Activated T-helper 9 cell treated with anti-CD3 and anti-CD28 coated beads, Interleukin-2, amount 50 U/mL, for 16 hours (primary cell): ENCODE data around the gene GSE1.

Source experiments
- DNase-seq: peaks from one replicate; pipeline ENCODE4 v3.0.0-alpha.2; 2020; ENCODE audit warnings: low read depth

GSE1 gene

GRCh38 chr16:85574672-85575475 is 38.2 kb upstream of the GSE1 start:
- no peak for DNase-seq

GRCh38 chr16:85575920-85576319 is 37.2 kb upstream of the GSE1 start:
- DNase-seq, result no peak

GRCh38 chr16:85576944-85577343 is 36.2 kb upstream of the GSE1 start:
- DNase-seq, result no peak

GRCh38 chr16:85577899-85578598 is 35.1 kb upstream of the GSE1 start:
- DNase-seq, result no peak

- no peak for DNase-seq
Measured at GRCh38 chr16:85578599-85578948, 34.5 kb upstream of the GSE1 start.

GRCh38 chr16:85579191-85579590 is 33.9 kb upstream of the GSE1 start:
- no peak for DNase-seq

GRCh38 chr16:85579923-85580580 is 33.1 kb upstream of the GSE1 start:
- no peak for DNase-seq

- DNase-seq, result no peak
Measured at GRCh38 chr16:85580684-85581083, 32.4 kb upstream of the GSE1 start.

GRCh38 chr16:85582229-85582991 is 30.7 kb upstream of the GSE1 start:
- no peak for DNase-seq

GRCh38 chr16:85583491-85584181 is 29.5 kb upstream of the GSE1 start:
- DNase-seq, result no peak

- no peak for DNase-seq
Measured at GRCh38 chr16:85584267-85584666, 28.9 kb upstream of the GSE1 start.

GRCh38 chr16:85584819-85585282 is 28.3 kb upstream of the GSE1 start:
- DNase-seq, result no peak

- no peak for DNase-seq
Measured at GRCh38 chr16:85585711-85586110, 27.4 kb upstream of the GSE1 start.

- no peak for DNase-seq
Measured at GRCh38 chr16:85586380-85587104, 26.6 kb upstream of the GSE1 start.

GRCh38 chr16:85587762-85588556 is 25.2 kb upstream of the GSE1 start:
- DNase-seq, result no peak

- no peak for DNase-seq
Measured at GRCh38 chr16:85588562-85589503, 24.3 kb upstream of the GSE1 start.

GRCh38 chr16:85589688-85590505 is 23.2 kb upstream of the GSE1 start:
- DNase-seq, result no peak

- no peak for DNase-seq
Measured at GRCh38 chr16:85590506-85590832, 22.7 kb upstream of the GSE1 start.
